K562 (cell line): ENCODE measurements around the gene BIRC7. TPM values are rescaled to one million over a fixed set of nuclear protein-coding genes. Genes with fewer than 3 reads are reported as not detected.

Experiments
- CBFA2T3 ChIP-seq: fragments of 450-650 bp; IDR thresholded peaks from 2 replicates; pipeline ENCODE4 v1.6.1; 2017
- CSDE1 ChIP-seq, 2 experiments: fragments of 450-650 bp; IDR thresholded peaks; 2 replicates each; pipeline ENCODE4 v1.6.1; 2016; ENCODE audit warnings: mild to moderate bottlenecking in 1 of 2
- HNRNPH1 ChIP-seq: fragments of 200-400 bp; formaldehyde crosslinking; optimal IDR thresholded peaks from 2 replicates; pipeline ENCODE3; 2017; ENCODE audit warnings: low read depth, mild to moderate bottlenecking, low read length, moderate library complexity
- IRF2 ChIP-seq: sonication (generic); formaldehyde crosslinking; IDR thresholded peaks from 2 replicates; pipeline ENCODE4 v1.8.1; 2022; ENCODE audit warnings: mild to moderate bottlenecking, missing genetic modification reagents
- MNT ChIP-seq, 2 experiments: fragments of 450-650 bp; conservative IDR thresholded peaks; 2 replicates each; pipeline ENCODE4 v1.6.1; 2017; ENCODE audit warnings: mild to moderate bottlenecking in 2 of 2, moderate library complexity in 2 of 2
- NEUROD1 ChIP-seq: fragments of 150-350 bp; IDR thresholded peaks from 2 replicates; pipeline ENCODE4 v1.6.1; 2014; ENCODE audit warnings: borderline replicate concordance, low read length, low read depth; ENCODE audit not compliant: partially characterized antibody
- NONO ChIP-seq, 2 experiments: fragments of 200-400 bp in 1 of 2; fragments of 450-650 bp in 1 of 2; formaldehyde crosslinking in 1 of 2; IDR thresholded peaks; 2 replicates each; pipeline ENCODE4 v1.6.1; 2017; ENCODE audit warnings: low read depth in 2 of 2, mild to moderate bottlenecking in 2 of 2, moderate library complexity in 2 of 2, low read length in 1 of 2
- NR1H2 ChIP-seq: sonication (generic); formaldehyde crosslinking; IDR thresholded peaks from 2 replicates; pipeline ENCODE4 v1.4.0; 2020; ENCODE audit warnings: mild to moderate bottlenecking, missing genetic modification reagents
- RBM34 ChIP-seq: fragments of 200-400 bp; formaldehyde crosslinking; IDR thresholded peaks from 2 replicates; pipeline ENCODE4 v1.6.1; 2018; ENCODE audit warnings: low read length, borderline replicate concordance; ENCODE audit not compliant: insufficient read depth
- RCOR1 ChIP-seq, 2 experiments: IDR thresholded peaks; 2 replicates each; pipeline ENCODE4 v1.6.1; 2012; ENCODE audit warnings: low read depth in 2 of 2, low read length in 2 of 2, borderline replicate concordance in 1 of 2, improper control_type of control experiment in 1 of 2
- TCF3 ChIP-seq: sonication (generic); formaldehyde crosslinking; IDR thresholded peaks from 2 replicates; pipeline ENCODE4 v1.4.0; 2020; ENCODE audit warnings: mild to moderate bottlenecking, missing genetic modification reagents
- U2AF2 ChIP-seq: fragments of 200-400 bp; formaldehyde crosslinking; optimal IDR thresholded peaks from 2 replicates; pipeline ENCODE3; 2017; ENCODE audit warnings: low read depth, mild to moderate bottlenecking, low read length
- XRCC3 ChIP-seq: fragments of 450-650 bp; IDR thresholded peaks from 2 replicates; pipeline ENCODE4 v1.6.1; 2017; ENCODE audit warnings: mild to moderate bottlenecking, moderate library complexity
- ZEB2 ChIP-seq: fragments of 450-650 bp; IDR thresholded peaks from 2 replicates; pipeline ENCODE4 v1.6.1; 2016
- ZNF12 ChIP-seq: sonication (generic); formaldehyde crosslinking; IDR thresholded peaks from 2 replicates; pipeline ENCODE4 v1.4.0; 2020; ENCODE audit warnings: mild to moderate bottlenecking, missing genetic modification reagents
- ZNF121 ChIP-seq: sonication (generic); formaldehyde crosslinking; conservative IDR thresholded peaks from 2 replicates; pipeline ENCODE4 v1.8.0; 2022; ENCODE audit warnings: missing genetic modification reagents
- ZNF140 ChIP-seq: fragments of 250-450 bp; sonication (Bioruptor Pico); IDR thresholded peaks from 2 replicates; pipeline ENCODE4 v1.8.0; 2021; ENCODE audit warnings: moderate library complexity, mild to moderate bottlenecking, inconsistent platforms
- ZNF184 ChIP-seq: sonication (generic); formaldehyde crosslinking; IDR thresholded peaks from 2 replicates; pipeline ENCODE4 v1.5.0; 2020; ENCODE audit warnings: missing genetic modification reagents
- ZNF311 ChIP-seq: fragments of 250-450 bp; sonication (Bioruptor Pico); IDR thresholded peaks from 2 replicates; pipeline ENCODE4 v1.4.0; 2020; ENCODE audit warnings: mild to moderate bottlenecking, moderate library complexity
- ZNF57 ChIP-seq: fragments of 450-650 bp; formaldehyde crosslinking; IDR thresholded peaks from 2 replicates; pipeline ENCODE4 v1.4.0; 2020; ENCODE audit warnings: mild to moderate bottlenecking, moderate library complexity
- polyA plus RNA-seq, 8 experiments: library from polyadenylated mRNA; depleted of rRNA in 4 of 8; stranded (reverse) in 5 of 8; unstranded in 3 of 8; fragments of >200 nt; fragmentation: Nextera tagmentation in 2 of 8; fragmentation: Illumina TruSeq in 1 of 8; extraction: Ambion mirVana in 2 of 8; extraction: Trizol in 1 of 8; gene quantifications; 2 replicates each; pipeline versions ENCODE4 v1.2.1 to v1.2.3, GENCODE V29; 2011 to 2014; ENCODE audit warnings: inconsistent platforms in 1 of 8, missing spikeins in 1 of 8
- total RNA-seq, 7 experiments: library from RNA; depleted of rRNA in 6 of 7; stranded (reverse); fragments of >200 nt in 6 of 7; fragmentation: Illumina TruSeq in 2 of 7; extraction: Trizol in 2 of 7; gene quantifications; 2 replicates each; pipeline versions ENCODE4 v1.2.1 to v1.2.3, GENCODE V29; 2011 to 2021; ENCODE audit warnings: low replicate concordance in 1 of 7
- TF ChIP-seq, protein P1 (sequence below): sonication (generic); formaldehyde crosslinking; IDR thresholded peaks from 2 replicates; pipeline ENCODE4 v1.8.1; 2023; ENCODE audit warnings: mild to moderate bottlenecking, missing genetic modification reagents
- TF ChIP-seq, protein P2 (sequence below), 2 experiments: fragments of 150-350 bp in 1 of 2; IDR thresholded peaks; 2 replicates each; pipeline ENCODE4 v1.6.1; 2012 to 2016; ENCODE audit warnings: low read depth in 2 of 2, low read length in 2 of 2, mild to moderate bottlenecking in 1 of 2, moderate library complexity in 1 of 2
- TF ChIP-seq, protein P3 (sequence below): fragments of 450-650 bp; IDR thresholded peaks from 2 replicates; pipeline ENCODE4 v1.6.1; 2016

BIRC7 gene
- total and polyA plus RNA-seq, 9 of the 15 experiments (the other 6 are each of a cell fraction or from before 2014, with no cell fraction given), result 0.14 to 0.19 (median 0.16) TPM; not detected in 5

- TF ChIP-seq, protein P1, sequence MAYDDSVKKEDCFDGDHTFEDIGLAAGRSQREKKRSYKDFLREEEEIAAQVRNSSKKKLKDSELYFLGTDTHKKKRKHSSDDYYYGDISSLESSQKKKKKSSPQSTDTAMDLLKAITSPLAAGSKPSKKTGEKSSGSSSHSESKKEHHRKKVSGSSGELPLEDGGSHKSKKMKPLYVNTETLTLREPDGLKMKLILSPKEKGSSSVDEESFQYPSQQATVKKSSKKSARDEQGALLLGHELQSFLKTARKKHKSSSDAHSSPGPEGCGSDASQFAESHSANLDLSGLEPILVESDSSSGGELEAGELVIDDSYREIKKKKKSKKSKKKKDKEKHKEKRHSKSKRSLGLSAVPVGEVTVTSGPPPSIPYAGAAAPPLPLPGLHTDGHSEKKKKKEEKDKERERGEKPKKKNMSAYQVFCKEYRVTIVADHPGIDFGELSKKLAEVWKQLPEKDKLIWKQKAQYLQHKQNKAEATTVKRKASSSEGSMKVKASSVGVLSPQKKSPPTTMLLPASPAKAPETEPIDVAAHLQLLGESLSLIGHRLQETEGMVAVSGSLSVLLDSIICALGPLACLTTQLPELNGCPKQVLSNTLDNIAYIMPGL (CRISPR knock-in tag), result no peak
- peak; percentile 55 for TF ChIP-seq CBFA2T3
- no peak for TF ChIP-seq ZNF311 (CRISPR knock-in tag)
- TF ChIP-seq RBM34, result no peak
- TF ChIP-seq NEUROD1, result no peak
- no peak for TF ChIP-seq XRCC3
- TF ChIP-seq IRF2 (CRISPR knock-in tag), result no peak
- TF ChIP-seq TCF3 (CRISPR knock-in tag), result peak; percentile 23
- no peak for TF ChIP-seq NONO (IDR thresholded peaks at IDR 0.05; ENCODE audit: low read depth in 2 of 2, low read length in 1 of 2)
- no peak for TF ChIP-seq HNRNPH1
- no peak for TF ChIP-seq ZNF140
- no peak for TF ChIP-seq NR1H2 (CRISPR knock-in tag)
- TF ChIP-seq, protein P2, sequence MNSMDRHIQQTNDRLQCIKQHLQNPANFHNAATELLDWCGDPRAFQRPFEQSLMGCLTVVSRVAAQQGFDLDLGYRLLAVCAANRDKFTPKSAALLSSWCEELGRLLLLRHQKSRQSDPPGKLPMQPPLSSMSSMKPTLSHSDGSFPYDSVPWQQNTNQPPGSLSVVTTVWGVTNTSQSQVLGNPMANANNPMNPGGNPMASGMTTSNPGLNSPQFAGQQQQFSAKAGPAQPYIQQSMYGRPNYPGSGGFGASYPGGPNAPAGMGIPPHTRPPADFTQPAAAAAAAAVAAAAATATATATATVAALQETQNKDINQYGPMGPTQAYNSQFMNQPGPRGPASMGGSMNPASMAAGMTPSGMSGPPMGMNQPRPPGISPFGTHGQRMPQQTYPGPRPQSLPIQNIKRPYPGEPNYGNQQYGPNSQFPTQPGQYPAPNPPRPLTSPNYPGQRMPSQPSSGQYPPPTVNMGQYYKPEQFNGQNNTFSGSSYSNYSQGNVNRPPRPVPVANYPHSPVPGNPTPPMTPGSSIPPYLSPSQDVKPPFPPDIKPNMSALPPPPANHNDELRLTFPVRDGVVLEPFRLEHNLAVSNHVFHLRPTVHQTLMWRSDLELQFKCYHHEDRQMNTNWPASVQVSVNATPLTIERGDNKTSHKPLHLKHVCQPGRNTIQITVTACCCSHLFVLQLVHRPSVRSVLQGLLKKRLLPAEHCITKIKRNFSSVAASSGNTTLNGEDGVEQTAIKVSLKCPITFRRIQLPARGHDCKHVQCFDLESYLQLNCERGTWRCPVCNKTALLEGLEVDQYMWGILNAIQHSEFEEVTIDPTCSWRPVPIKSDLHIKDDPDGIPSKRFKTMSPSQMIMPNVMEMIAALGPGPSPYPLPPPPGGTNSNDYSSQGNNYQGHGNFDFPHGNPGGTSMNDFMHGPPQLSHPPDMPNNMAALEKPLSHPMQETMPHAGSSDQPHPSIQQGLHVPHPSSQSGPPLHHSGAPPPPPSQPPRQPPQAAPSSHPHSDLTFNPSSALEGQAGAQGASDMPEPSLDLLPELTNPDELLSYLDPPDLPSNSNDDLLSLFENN (IDR thresholded peaks at IDR 0.05; ENCODE audit: low read depth in 2 of 2, low read length in 2 of 2), result no peak
- TF ChIP-seq ZNF57 (CRISPR knock-in tag), result no peak
- no peak; the same call in 1 of the 2 replicates for TF ChIP-seq ZEB2
- no peak for TF ChIP-seq ZNF121 (CRISPR knock-in tag)
- no peak for TF ChIP-seq CSDE1 (IDR thresholded peaks at IDR 0.05)
- TF ChIP-seq ZNF184 (CRISPR knock-in tag), result no peak
- no peak for TF ChIP-seq ZNF12
- TF ChIP-seq RCOR1 (IDR thresholded peaks at IDR 0.05; ENCODE audit: borderline replicate concordance in 1 of 2, low read depth in 2 of 2, low read length in 2 of 2), result 0 out of 4 replicates have a peak, but pooled peaks of 1 of the 2 experiments have one; percentile 11
- TF ChIP-seq U2AF2, result no peak
- 0 out of 4 replicates have a peak, but pooled peaks of 1 of the 2 experiments have one; percentile 7 for TF ChIP-seq MNT (conservative IDR thresholded peaks at IDR 0.05)
- TF ChIP-seq, protein P3, sequence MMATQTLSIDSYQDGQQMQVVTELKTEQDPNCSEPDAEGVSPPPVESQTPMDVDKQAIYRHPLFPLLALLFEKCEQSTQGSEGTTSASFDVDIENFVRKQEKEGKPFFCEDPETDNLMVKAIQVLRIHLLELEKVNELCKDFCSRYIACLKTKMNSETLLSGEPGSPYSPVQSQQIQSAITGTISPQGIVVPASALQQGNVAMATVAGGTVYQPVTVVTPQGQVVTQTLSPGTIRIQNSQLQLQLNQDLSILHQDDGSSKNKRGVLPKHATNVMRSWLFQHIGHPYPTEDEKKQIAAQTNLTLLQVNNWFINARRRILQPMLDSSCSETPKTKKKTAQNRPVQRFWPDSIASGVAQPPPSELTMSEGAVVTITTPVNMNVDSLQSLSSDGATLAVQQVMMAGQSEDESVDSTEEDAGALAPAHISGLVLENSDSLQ, result no peak
Measured at GRCh38 chr20:63214514-63214913, 21.2 kb upstream of the BIRC7 start (continued).
